ENCODE data around the gene OR6Y1.

- TF ChIP-seq CTCF (IDR thresholded peaks at IDR 0.05) = no peak
- TF ChIP-seq POLR2A (IDR thresholded peaks at IDR 0.05) = no peak
Measured at GRCh38 chr1:158509471-158510156, 44.6 kb downstream of the OR6Y1 start.
